Cardiac fibroblast (primary cell): ENCODE measurements around the gene DOC2B.

Experiments
- DNase-seq, 2 donors: peaks; one replicate each; pipeline versions ENCODE4 v3.0.0 to v3.0.0-alpha.2; 2010; ENCODE audit warnings: low read depth in 2 of 2
- H3K4me3 ChIP-seq, 2 donors: replicated peaks in 1 of 2; 1 replicate in 1 of 2; 2 replicates in 1 of 2; pipeline ENCODE4 v1.5.1; 2011; ENCODE audit warnings: low read depth in 2 of 2, low read length in 2 of 2, mild to moderate bottlenecking in 2 of 2, moderate library complexity in 1 of 2
- TF ChIP-seq, protein P1 (sequence below): IDR thresholded peaks from one replicate; pipeline ENCODE4 v1.5.1; 2011; ENCODE audit warnings: low read depth, mild to moderate bottlenecking, low read length, inconsistent platforms

The DOC2B gene

DNA sequence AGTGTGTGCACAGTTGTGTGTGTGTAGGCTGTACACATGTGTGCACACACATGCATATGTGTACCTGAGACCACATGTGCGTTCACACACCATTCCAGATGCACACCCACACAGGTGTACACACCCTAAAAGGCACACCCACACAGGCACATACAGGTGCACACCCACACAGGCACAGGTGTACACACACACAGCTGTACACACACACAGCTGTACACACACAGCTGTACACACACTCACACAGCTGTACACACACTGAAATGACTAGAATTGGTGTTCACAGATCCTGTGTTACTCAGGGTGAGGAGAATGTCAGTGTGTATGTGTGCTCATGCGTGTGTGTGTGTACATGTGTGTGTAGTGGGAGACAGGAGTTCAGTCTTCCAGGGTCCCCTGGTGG lies 15.9 kb upstream of the DOC2B start:
- no peak for DNase-seq
- TF ChIP-seq, protein P1, sequence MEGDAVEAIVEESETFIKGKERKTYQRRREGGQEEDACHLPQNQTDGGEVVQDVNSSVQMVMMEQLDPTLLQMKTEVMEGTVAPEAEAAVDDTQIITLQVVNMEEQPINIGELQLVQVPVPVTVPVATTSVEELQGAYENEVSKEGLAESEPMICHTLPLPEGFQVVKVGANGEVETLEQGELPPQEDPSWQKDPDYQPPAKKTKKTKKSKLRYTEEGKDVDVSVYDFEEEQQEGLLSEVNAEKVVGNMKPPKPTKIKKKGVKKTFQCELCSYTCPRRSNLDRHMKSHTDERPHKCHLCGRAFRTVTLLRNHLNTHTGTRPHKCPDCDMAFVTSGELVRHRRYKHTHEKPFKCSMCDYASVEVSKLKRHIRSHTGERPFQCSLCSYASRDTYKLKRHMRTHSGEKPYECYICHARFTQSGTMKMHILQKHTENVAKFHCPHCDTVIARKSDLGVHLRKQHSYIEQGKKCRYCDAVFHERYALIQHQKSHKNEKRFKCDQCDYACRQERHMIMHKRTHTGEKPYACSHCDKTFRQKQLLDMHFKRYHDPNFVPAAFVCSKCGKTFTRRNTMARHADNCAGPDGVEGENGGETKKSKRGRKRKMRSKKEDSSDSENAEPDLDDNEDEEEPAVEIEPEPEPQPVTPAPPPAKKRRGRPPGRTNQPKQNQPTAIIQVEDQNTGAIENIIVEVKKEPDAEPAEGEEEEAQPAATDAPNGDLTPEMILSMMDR = no peak
- no peak overlapping the region for H3K4me3 ChIP-seq

DNA sequence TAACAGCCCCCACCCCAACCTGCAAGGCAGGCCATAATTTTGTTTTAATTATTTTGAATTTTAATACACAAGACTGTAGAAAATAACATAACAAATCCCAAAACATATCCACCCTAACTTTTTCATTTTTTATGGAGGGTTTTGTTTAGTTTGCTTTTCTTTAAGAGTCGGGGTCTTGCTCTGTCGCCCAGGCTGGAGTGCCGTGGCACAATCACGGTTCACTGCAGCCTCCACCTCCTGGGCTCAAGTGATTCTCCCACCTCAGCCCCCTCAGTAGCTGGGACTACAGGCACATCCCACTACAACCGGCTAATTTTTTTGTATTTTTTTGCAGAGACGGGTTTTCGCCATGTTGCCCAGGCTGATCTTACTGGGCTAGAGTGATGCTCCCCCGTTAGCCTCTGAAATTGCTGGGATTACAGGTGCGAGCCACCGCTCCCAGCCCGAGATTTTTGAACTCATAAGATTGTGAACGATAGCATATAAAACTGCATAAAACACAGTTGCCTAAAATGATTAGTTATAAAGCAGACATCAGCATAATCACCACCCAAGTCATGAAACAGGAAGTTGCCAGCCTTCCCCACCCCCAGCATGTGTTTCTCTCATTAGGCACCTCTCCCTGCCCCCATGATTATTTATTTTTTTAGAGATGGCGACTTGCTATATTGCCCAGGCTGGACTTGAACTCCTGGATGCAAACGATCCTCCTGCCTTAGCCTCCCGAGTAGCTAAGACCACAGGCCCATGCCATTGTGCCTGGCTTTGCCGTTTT lies 13.6 kb upstream of the DOC2B start:
- TF ChIP-seq, protein P1 = no peak
- no peak for DNase-seq

DNA sequence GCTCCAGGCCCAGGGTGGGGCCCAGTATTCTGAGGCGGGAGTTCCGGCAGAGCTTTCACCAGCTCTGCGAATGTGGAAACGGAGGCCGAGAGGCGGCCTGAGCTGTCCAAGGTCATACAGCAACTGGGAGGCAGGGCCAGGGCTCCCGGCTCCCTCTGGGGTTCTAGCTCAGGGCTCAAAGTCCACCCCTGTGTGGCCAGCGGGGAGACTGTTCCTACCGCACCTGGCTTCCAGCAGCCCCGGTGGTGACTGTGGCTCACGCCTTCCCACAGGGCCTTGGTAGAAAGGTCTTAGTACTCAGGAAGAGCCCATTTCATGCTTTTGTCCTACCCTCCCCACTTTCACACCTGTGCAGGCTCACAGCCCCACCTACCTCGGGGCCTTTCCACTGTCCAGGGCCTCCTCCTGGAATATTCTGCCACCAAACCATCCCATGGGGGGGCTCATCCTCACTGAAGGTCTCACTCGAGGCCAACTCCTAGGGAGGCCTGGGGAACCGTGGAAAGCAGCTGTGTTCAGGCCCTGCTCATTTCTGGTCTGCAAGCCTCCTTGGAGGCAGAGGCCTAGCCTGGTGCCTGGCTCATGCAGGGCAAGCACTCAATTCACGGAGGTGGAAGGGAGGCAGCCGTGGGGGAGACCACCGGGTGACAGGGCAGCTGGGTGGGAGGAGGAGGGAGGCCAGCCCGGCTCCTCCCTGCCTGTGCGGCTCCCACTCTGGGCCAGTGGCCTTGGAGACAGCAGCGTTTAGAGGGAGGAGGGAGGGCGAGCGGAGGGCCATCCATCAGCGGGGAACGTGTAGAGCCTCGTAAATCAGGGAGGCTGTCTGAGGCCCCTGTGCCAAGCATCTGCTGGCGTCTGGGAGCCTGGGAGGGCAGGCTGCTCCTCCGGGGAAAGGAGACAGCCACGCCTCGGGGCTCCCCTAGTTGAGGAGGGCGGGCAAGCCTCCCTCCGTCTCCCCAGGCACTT lies 12.7 kb upstream of the DOC2B start:
- no peak for DNase-seq
- TF ChIP-seq, protein P1 = no peak
- H3K4me3 ChIP-seq = no peak overlapping the region

More for the DNA sequence above, 13.6 kb upstream of the DOC2B start:
- no peak overlapping the region for H3K4me3 ChIP-seq

DNA sequence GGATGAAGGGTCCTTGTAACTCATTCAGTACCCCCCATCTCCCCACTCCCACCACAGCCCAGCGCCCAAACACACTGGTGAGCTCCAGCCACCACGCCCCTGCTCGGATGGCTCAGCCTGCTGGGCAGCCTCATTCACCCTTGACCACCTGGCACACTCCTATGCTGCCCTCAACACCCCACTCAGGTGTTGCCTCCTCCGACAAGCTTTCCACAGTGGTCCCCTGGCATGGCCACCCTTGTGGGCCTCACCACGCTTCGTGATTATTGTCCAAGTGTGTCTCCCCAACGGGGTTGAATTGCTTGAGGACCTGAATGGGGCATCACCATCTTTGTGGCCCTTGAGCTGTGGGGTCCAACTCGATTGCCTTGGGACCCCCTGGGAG lies 12.0 kb upstream of the DOC2B start:
- no peak for DNase-seq
- no peak overlapping the region for H3K4me3 ChIP-seq
- TF ChIP-seq, protein P1 = no peak

DNA sequence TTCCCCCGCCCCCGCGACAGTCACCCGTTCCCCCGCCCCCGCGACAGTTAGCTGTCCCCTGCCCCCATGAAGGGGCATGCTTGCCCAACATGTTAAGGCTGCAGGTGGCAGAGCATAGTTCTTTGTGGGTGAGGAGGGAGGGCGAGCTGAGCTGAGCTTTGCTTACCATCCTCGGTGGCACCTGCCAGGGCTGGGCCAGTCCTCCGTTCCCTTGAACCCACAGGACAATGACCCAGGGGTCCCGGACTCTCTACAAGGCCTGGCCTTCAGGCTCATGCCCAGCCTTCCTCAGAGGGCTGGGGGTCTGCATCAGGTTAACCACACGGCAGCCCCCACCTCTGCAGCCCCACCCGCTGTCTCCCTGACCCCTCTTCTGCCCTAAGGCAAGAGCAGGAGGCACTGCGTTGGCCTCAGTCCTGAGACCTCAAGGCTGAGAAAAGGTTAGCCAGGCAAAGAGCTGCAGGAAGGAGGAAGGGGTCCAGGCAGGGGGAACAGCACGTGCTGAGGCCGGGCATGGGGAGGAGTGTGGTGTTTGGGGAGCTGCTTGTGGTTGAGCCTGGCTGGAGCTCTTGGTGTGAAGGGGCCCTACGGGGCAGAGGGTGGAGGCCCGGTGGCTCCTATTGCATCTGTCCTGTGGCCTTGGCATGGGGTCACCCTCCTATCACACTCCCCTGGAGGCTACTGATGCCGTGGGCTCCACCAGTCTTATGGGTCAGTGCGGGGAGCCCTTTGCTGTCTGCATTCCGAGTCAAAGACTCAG lies 11.4 kb upstream of the DOC2B start:
- no peak overlapping the region for H3K4me3 ChIP-seq
- TF ChIP-seq, protein P1 = no peak
- no peak for DNase-seq

DNA sequence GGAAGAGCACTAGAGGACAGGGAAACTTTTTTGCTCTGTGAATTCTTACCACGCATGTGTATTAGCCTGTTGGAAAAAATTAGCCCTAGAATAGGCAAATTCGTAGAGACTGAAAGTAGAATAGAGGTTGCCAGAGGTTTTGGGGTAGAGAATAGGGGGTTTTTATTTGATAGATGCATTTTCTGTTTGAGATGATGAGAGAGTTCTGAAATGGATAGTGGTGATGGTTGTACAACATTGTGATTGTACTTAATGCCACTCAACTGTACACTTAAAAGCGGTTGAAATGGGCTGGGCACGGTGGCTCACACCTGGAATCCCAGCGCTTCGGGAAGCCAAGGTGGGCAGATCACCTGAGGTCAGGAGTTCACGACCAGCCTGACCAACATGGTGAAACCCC lies 8.0 kb upstream of the DOC2B start:
- TF ChIP-seq, protein P1 = no peak
- DNase-seq = no peak
- H3K4me3 ChIP-seq = no peak overlapping the region
